IMR-90 (cell line): ENCODE measurements around the gene GRM2. TPM values are rescaled to one million over a fixed set of nuclear protein-coding genes. Genes with fewer than 3 reads are reported as not detected.

ENCODE experiments used
- ATAC-seq: fragments of 200-7000 bp; cut with Tn5 transposase; 2 replicates; pipeline ENCODE4 v1.9.1; 2020; ENCODE audit warnings: low read depth, mild to moderate bottlenecking, moderate library complexity
- BruUV-seq: library from RNA; stranded (reverse); fragments of 400-500 nt; replicated peaks from 2 replicates; lab custom pipeline; 2021; lab: Mats Ljungman, UMichigan
- CTCF ChIA-PET: fragments of 300-600 bp; formaldehyde crosslinking; extraction: SDS; loops from one replicate; lab custom pipeline; 2021; ENCODE audit warnings: antibody characterized with exemption; lab: Yijun Ruan, JAX
- POLR2A ChIA-PET: fragments of 300-600 bp; sonication (Branson Sonifier 250); formaldehyde crosslinking; loops from one replicate; lab custom pipeline; 2022; ENCODE audit warnings: antibody characterized with exemption; ENCODE audit not compliant: unreplicated experiment; lab: Charles Lee
- DNase-seq: peaks from one replicate; pipeline ENCODE4 v3.0.0; 2013
- H2AFZ ChIP-seq: replicated peaks from 2 replicates; pipeline ENCODE3; 2013; ENCODE audit warnings: low read length, mild to moderate bottlenecking; ENCODE audit not compliant: poor library complexity
- H2AK5ac ChIP-seq: 2 replicates; pipeline ENCODE4 v1.6.1; 2013; ENCODE audit warnings: low read depth, low read length, inconsistent platforms
- H2AK9ac ChIP-seq: replicated peaks from 2 replicates; pipeline ENCODE3; 2013; ENCODE audit warnings: mild to moderate bottlenecking, low read depth, low read length, moderate library complexity; ENCODE audit not compliant: poor library complexity
- H2BK120ac ChIP-seq: 2 replicates; pipeline ENCODE4 v1.6.1; 2013; ENCODE audit warnings: low read depth, low read length, inconsistent platforms
- H2BK15ac ChIP-seq: 3 replicates; pipeline ENCODE4 v1.6.1; 2013; ENCODE audit warnings: low read depth, low read length, inconsistent platforms
- H2BK20ac ChIP-seq: 2 replicates; pipeline ENCODE4 v1.6.1; 2013; ENCODE audit warnings: low read depth, mild to moderate bottlenecking, inconsistent platforms, low read length, moderate library complexity
- H2BK5ac ChIP-seq: 2 replicates; pipeline ENCODE4 v1.6.1; 2013; ENCODE audit warnings: mild to moderate bottlenecking, low read depth, low read length, inconsistent platforms; ENCODE audit not compliant: poor library complexity, severe bottlenecking
- H3K14ac ChIP-seq: replicated peaks from 2 replicates; pipeline ENCODE4 v1.6.1; 2013; ENCODE audit warnings: low read depth, low read length, inconsistent platforms
- H3K18ac ChIP-seq: 2 replicates; pipeline ENCODE4 v1.6.1; 2013; ENCODE audit warnings: low read depth, low read length, control low read depth
- H3K23ac ChIP-seq: 2 replicates; pipeline ENCODE4 v1.6.1; 2013; ENCODE audit warnings: low read depth, low read length, inconsistent platforms
- H3K27ac ChIP-seq: 2 replicates; pipeline ENCODE4 v1.5.1; 2013; ENCODE audit warnings: mild to moderate bottlenecking, control low read depth, low read length; ENCODE audit not compliant: insufficient read depth
- H3K27me3 ChIP-seq: 2 replicates; pipeline ENCODE4 v1.6.1; 2013; ENCODE audit warnings: low read length; ENCODE audit not compliant: control insufficient read depth, insufficient read depth
- H3K36me3 ChIP-seq: 2 replicates; pipeline ENCODE4 v1.6.1; 2013; ENCODE audit warnings: low read length, mixed read lengths; ENCODE audit not compliant: control insufficient read depth, insufficient read depth
- H3K4ac ChIP-seq: 2 replicates; pipeline ENCODE4 v1.6.1; 2013; ENCODE audit warnings: low read depth, low read length, inconsistent platforms
- H3K4me1 ChIP-seq: 2 replicates; pipeline ENCODE4 v1.6.1; 2013; ENCODE audit warnings: low read length, mixed read lengths; ENCODE audit not compliant: control insufficient read depth, insufficient read depth
- H3K4me2 ChIP-seq: 2 replicates; pipeline ENCODE4 v1.6.1; 2013; ENCODE audit warnings: low read depth, mild to moderate bottlenecking, control low read depth, low read length, moderate library complexity
- H3K4me3 ChIP-seq: 2 replicates; pipeline ENCODE4 v1.5.1; 2013; ENCODE audit warnings: low read depth, mild to moderate bottlenecking, control low read depth, low read length, moderate library complexity; ENCODE audit not compliant: insufficient read depth
- H3K56ac ChIP-seq: 2 replicates; pipeline ENCODE4 v1.6.1; 2013; ENCODE audit warnings: low read length, inconsistent platforms; ENCODE audit not compliant: insufficient read depth; ENCODE audit errors: extremely low read depth
- H3K79me1 ChIP-seq, 2 experiments: 2 replicates each; pipeline ENCODE4 v1.6.1; 2013; ENCODE audit warnings: low read length in 2 of 2, inconsistent platforms in 1 of 2, low read depth in 1 of 2
- H3K9ac ChIP-seq: 2 replicates; pipeline ENCODE4 v1.6.1; 2013; ENCODE audit warnings: low read depth, low read length, control low read depth
- H3K9me1 ChIP-seq: 2 replicates; pipeline ENCODE4 v1.6.1; 2013; ENCODE audit warnings: low read length, inconsistent platforms; ENCODE audit not compliant: insufficient read depth
- H3K9me3 ChIP-seq: 2 replicates; pipeline ENCODE4 v1.6.1; 2013; ENCODE audit warnings: low read length; ENCODE audit not compliant: control insufficient read depth, insufficient read depth
- H4K20me1 ChIP-seq: 2 replicates; pipeline ENCODE4 v1.6.1; 2013; ENCODE audit warnings: low read length, inconsistent platforms; ENCODE audit not compliant: insufficient read depth
- H4K5ac ChIP-seq: 2 replicates; pipeline ENCODE4 v1.6.1; 2013; ENCODE audit warnings: mild to moderate bottlenecking, low read depth, low read length, control low read depth
- H4K8ac ChIP-seq, 2 experiments: 2 replicates each; pipeline ENCODE4 v1.6.1; 2013; ENCODE audit warnings: low read depth in 2 of 2, low read length in 2 of 2, control low read depth in 1 of 2, inconsistent platforms in 1 of 2
- H4K91ac ChIP-seq: 2 replicates; pipeline ENCODE4 v1.6.1; 2013; ENCODE audit warnings: low read depth, low read length, inconsistent platforms; ENCODE audit not compliant: insufficient read depth
- CEBPB ChIP-seq: IDR thresholded peaks from 2 replicates; pipeline ENCODE4 v1.6.1; 2012; ENCODE audit warnings: low read depth, low read length, improper control_type of control experiment
- CHD1 ChIP-seq: IDR thresholded peaks from 2 replicates; pipeline ENCODE4 v1.6.1; 2012; ENCODE audit warnings: low read depth, low read length, improper control_type of control experiment
- CTCF ChIP-seq: conservative IDR thresholded peaks from 2 replicates; pipeline ENCODE4 v1.5.1; 2012; ENCODE audit warnings: mild to moderate bottlenecking, low read depth, low read length, improper control_type of control experiment
- ELK1 ChIP-seq: fragments of 150-350 bp; IDR thresholded peaks from 2 replicates; pipeline ENCODE4 v1.6.1; 2016; ENCODE audit warnings: low read depth, mild to moderate bottlenecking, low read length, moderate library complexity, borderline replicate concordance
- FOS ChIP-seq: fragments of 150-350 bp; IDR thresholded peaks from 2 replicates; pipeline ENCODE4 v1.6.1; 2016; ENCODE audit warnings: low read depth, low read length
- MAZ ChIP-seq: IDR thresholded peaks from 2 replicates; pipeline ENCODE4 v1.6.1; 2012; ENCODE audit warnings: low read depth, mild to moderate bottlenecking, low read length, improper control_type of control experiment, moderate library complexity, borderline replicate concordance
- NFE2L2 ChIP-seq: fragments of 150-350 bp; IDR thresholded peaks from 2 replicates; pipeline ENCODE4 v1.6.1; 2016; ENCODE audit warnings: low read depth, mild to moderate bottlenecking, low read length
- POLR2A ChIP-seq: IDR thresholded peaks from 2 replicates; pipeline ENCODE4 v1.6.1; 2012; ENCODE audit warnings: mild to moderate bottlenecking, low read depth, low read length
- RAD21 ChIP-seq: IDR thresholded peaks from 2 replicates; pipeline ENCODE4 v1.6.1; 2012; ENCODE audit warnings: low read length, improper control_type of control experiment
- RCOR1 ChIP-seq: IDR thresholded peaks from 2 replicates; pipeline ENCODE4 v1.6.1; 2012; ENCODE audit warnings: mild to moderate bottlenecking, low read length, improper control_type of control experiment; ENCODE audit not compliant: insufficient replicate concordance
- RFX5 ChIP-seq: IDR thresholded peaks from 2 replicates; pipeline ENCODE4 v1.8.0; 2012; ENCODE audit warnings: low read depth, mild to moderate bottlenecking, low read length, moderate library complexity
- SMC3 ChIP-seq: fragments of 150-350 bp; IDR thresholded peaks from 2 replicates; pipeline ENCODE4 v1.6.1; 2016; ENCODE audit warnings: low read depth, mild to moderate bottlenecking, antibody characterized with exemption, low read length, moderate library complexity
- WGBS, 2 experiments: methylation state at CpG; one replicate each; pipeline versions ENCODE4 v1.1.5 to v1.1.7; 2013; ENCODE audit warnings: missing lambda C conversion rate in 2 of 2; ENCODE audit not compliant: insufficient read length in 1 of 2; ENCODE audit errors: extremely low coverage in 2 of 2; 5-methylcytosine and 5-hydroxymethylcytosine counted together
- dilution Hi-C: fragments of 300-500 bp; cut with HindIII; formaldehyde crosslinking; loops from one replicate; pipeline ENCODE4 v1.14.3; 2018; ENCODE audit warnings: low sequenced_read_pairs; ENCODE audit not compliant: unreplicated experiment
- in situ Hi-C: fragments of 300-500 bp; cut with MboI; formaldehyde crosslinking; loops from 3 replicates; pipeline ENCODE4 v1.14.3; 2019; ENCODE audit warnings: low sequenced_read_pairs, inconsistent platforms, mixed read lengths
- intact Hi-C: fragments of 100-400 bp; cut with micrococcal nuclease; formaldehyde crosslinking; loops from 2 replicates; pipeline ENCODE4 v1.10.0; 2022
- polyA plus RNA-seq, 3 experiments: library from polyadenylated mRNA; depleted of rRNA; stranded (reverse); fragments of >200 nt; gene quantifications; 2 replicates each; pipeline ENCODE4 v1.2.3, GENCODE V29; 2012; ENCODE audit warnings: low replicate concordance in 1 of 3
- total RNA-seq: library from RNA; depleted of rRNA; stranded (reverse); fragments of >200 nt; gene quantifications from 2 replicates; pipeline ENCODE4 v1.2.3, GENCODE V29; 2012

The GRM2 gene
- total and polyA plus RNA-seq, 2 of the 4 experiments (the other 2 are of a cell fraction), result under 0.01 to 0.14 TPM

- Histone ChIP-seq H3K4me1 (no peaks in the 10 kb centered on the region), H3K9ac (no peak overlapping the region), H3K18ac (no peak overlapping the region), H2AK9ac (no peak overlapping the region), H3K36me3 (peaks cover 21% of the 10 kb centered on the region), H4K20me1 (peaks cover 24% of the 10 kb centered on the region), H4K8ac (no peak overlapping the region), H3K9me3 (no peaks in the 10 kb centered on the region), H3K9me1 (peaks cover 3% of the 10 kb centered on the region; the same call in 1 of the 2 replicates), H3K14ac (no peak overlapping the region), H3K79me1 (no peaks in the 10 kb centered on the region), H2AFZ (no peak overlapping the region), H3K4me2 (no peak overlapping the region), H2AK5ac (no peak overlapping the region), H3K4ac (no peak overlapping the region), H3K4me3 (no peak overlapping the region), H4K91ac (no peak overlapping the region), H3K56ac (no peak overlapping the region), H2BK15ac (no peak overlapping the region), H2BK5ac (no peak overlapping the region), H3K23ac (no peak overlapping the region), H3K27me3 (peaks cover 8% of the 10 kb centered on the region; the same call in 1 of the 2 replicates), H3K27ac (no peak overlapping the region), H2BK120ac (no peak overlapping the region), H4K5ac (no peak overlapping the region), H2BK20ac (no peak overlapping the region)
- CTCF ChIA-PET, result interaction anchor here (1.9 kb wide), 1 partner anchor 21 kb away, joined by 4 read pairs; no protein-coding TSS in a partner anchor
- ATAC-seq (no peak), DNase-seq (no peak)
- in situ Hi-C loops (no loop called here), intact Hi-C loops (no loop called here), dilution Hi-C loops (no loop called here)
- 40% methylated on average over 1 of the region's 6 CpGs; no CpG with 5 or more reads in 1 of the 2 experiments for WGBS, 2 experiments
- TF ChIP-seq RAD21 (no peak), ELK1 (no peak), RFX5 (no peak), CEBPB (no peak), CHD1 (no peak), SMC3 (no peak), MAZ (no peak), RCOR1 (no peak), CTCF (no peak), POLR2A (no peak), FOS (no peak), NFE2L2 (no peak)
- POLR2A ChIA-PET, result no interaction called here
- BruUV-seq, result no TSS peak
Observed at GRCh38 chr3:51703068-51703760, 3.7 kb upstream of the GRM2 start.
